Retina (tissue), 1 donor: ENCODE results near the gene PTPRN2.

Experiments used
- DNase-seq: peaks from one replicate; pipeline ENCODE4 v3.0.0-alpha.2; 2016

PTPRN2 gene

DNA sequence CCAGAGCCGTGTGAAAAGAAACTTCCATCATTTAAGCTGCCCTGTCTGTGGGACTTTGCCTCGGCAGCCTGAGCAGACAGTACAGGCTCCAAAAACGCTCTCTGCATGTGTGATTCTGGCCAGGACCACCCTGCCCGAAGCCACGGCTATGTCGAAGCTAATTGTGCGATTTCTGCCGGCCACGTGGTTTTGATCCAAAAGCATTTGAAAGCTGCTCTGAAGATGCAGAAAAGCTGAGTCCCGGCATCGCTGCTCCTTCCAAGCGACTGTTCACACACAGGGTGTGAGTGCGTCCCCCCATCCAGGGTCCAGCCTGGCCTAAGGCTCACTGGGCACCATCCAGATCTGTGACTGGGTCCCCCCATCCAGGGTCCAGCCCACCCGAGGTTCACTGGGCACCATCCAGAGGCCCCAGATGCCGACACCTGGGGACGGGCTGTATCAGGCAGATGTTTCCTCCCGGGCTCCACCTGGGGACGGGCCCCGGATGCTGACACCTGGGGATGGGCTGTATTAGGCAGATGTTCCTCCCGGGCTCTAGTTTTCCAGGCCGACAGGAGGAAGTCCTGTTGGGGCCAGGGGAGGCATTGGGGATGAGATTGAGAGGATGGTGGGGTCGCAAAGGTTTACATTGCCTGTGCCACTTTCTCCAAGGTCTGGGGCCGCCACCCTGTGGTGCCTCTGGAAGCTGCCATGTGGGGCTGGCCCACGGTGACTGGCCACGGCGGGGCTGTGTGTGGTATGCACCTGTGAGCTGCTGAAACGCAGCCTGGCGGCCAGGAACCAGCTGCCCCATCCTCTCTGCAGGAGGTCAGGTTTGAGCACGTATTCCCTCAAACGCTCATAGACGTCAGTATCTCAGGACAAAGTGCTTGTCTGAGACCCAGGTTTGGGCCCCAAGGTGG, 723.5 kb downstream of the PTPRN2 start:
- DNase-seq = no peak

DNA sequence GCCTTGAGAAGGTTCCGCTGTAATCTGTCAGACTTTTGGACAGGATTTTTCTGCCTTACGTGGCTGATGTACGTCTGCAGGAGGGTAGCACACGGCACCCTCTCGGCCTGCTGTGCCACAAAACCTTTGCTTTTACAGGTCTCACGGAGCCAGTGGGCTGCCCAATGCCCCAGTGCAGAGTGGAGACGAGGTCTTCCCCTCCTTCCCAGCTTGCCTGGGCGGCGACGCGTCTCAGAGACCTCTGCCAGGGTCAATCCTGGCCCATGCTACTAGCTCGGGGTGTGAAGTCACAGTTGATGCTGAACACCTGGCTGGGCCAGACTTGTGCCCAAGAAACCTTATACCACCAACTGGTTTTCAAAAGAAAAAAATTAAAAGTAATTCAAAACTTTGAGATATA, 724.4 kb downstream of the PTPRN2 start:
- no peak for DNase-seq

GRCh38 chr7:157862731-157863130, 724.9 kb downstream of the PTPRN2 start:
- DNase-seq = no peak

DNA sequence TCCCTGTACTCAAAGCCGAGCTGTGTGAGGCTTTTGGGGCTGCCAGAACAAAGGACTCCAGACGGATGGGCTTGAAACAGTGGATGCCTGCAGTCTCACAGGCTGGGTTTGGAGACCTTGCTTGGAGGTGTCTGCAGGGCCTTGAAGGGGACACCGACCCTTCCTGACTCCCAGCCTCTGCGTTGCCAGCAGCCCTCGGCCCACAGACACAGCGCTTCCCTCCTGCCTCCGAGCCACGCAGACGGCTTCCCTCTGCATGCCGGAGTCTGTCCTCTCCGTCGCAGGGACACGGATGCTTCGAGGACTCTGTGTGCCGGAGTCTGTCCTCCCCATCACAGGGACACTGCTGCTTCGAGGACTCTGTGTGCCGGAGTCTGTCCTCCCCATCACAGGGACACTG, 726.1 kb downstream of the PTPRN2 start:
- no peak for DNase-seq

DNA sequence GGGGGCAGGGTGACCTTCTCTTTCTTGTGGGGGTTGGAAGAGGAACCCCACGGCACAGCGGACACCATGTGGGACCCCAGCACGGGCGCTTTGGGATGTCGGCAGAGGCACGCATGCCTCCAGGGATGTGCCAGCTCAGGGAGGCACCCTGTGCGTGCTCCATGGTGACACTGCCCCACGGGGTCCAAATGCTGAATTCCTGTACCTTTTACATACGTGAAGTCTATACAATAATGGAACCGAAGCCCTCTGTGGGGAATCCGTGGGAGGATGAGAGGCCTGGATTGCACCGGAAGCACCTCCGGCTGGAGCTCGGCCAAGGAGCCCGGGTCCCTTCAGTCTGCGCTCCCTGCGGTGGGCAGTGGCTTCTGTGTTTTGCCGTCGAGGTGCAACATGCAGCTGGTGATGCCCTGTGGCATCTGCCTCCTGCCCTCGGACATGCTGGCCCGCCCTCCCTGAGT, 726.6 kb downstream of the PTPRN2 start:
- no peak for DNase-seq

DNA sequence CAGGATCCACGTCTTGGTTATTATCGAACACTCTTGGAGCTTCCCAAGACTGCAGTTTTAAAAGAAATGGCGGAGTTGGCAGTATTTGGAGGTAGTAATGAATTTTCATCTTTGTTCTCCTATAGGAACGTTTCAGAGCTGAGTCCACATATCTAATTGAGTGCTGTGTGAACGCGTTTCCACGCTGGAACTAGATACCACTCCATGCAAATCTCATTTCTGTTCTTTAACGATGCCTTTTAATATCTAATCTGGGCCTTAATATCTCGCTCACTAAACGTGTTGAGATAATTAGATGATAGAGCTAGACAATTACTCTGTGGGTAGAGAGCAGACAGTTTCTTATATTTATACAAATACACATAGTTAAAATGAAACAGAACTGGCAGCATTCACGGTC, 727.2 kb downstream of the PTPRN2 start:
- DNase-seq = no peak

GRCh38 chr7:157859915-157860314, 727.7 kb downstream of the PTPRN2 start:
- no peak for DNase-seq

- DNase-seq = no peak
Observed at GRCh38 chr7:157857578-157858075, 730.0 kb downstream of the PTPRN2 start.

DNA sequence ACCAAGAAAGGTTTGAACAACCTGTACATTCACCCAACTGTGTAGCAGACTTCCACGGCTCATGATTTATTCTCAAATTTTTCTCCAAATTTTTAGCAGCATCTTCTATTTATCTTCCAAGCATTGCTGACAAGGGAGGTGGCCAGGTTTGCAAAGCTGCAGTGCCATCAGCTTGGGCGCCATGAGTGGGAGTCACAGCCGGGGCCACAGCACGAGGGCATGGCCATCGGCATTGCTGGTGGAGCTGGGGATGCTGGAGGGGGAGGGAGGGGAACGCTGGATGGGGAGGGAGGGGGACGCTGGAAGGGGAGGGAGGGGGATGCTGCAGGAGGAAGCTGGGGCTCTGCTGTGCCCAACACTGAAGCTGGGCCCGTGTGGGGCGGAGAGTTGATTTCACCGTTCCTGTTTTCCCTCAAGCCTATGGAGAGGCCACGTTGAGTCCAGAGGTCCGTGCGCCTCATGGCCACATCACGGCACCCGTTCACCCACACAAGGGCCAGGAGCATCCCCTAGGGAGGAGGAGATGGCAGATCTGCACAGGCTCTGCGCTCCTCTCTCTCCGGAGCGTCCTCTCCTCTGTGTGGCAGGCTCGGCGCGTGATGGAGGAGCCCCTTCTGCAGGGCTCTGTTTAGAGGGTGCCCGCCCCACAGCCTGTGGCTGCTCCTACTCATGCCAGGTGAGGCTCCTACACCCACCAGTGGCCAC, 730.6 kb downstream of the PTPRN2 start:
- no peak for DNase-seq

DNA sequence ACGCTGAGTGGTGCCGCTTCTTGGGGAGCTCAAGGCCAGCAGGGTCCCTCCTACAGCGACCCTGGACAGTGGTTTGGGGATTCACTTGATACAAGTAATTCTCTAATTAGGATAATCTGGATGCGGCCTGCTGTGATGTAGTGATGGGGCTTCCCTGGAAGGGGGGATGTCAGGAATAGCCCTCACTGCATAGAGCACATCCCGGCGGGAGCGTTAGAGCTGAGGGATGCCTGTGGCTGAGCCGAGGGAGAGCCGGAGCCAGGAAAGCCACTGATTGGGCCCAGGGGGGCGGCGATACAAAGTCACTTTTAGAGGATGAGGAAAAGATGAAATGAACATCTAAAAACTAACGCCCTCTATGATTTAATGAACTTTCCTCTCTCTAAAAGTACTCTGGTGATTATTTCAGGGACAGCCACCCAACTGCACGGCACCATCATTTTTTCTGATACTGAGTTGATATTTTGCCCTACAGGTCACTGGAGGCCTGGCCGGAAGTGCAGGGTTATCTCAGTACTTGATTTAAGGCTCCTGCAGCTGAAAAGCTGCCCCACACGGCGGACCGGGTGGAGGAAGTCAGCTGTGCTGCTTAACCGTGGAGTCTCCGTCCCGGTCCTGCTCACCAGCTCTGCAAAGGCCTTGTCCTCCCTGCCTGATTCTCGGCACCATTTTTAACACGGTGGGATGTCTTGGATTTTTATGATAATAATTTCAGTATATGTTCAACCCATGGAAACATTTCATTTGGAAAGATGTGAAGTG, 732.0 kb downstream of the PTPRN2 start:
- no peak for DNase-seq

GRCh38 chr7:157855016-157855415, 732.6 kb downstream of the PTPRN2 start:
- DNase-seq = no peak

DNA sequence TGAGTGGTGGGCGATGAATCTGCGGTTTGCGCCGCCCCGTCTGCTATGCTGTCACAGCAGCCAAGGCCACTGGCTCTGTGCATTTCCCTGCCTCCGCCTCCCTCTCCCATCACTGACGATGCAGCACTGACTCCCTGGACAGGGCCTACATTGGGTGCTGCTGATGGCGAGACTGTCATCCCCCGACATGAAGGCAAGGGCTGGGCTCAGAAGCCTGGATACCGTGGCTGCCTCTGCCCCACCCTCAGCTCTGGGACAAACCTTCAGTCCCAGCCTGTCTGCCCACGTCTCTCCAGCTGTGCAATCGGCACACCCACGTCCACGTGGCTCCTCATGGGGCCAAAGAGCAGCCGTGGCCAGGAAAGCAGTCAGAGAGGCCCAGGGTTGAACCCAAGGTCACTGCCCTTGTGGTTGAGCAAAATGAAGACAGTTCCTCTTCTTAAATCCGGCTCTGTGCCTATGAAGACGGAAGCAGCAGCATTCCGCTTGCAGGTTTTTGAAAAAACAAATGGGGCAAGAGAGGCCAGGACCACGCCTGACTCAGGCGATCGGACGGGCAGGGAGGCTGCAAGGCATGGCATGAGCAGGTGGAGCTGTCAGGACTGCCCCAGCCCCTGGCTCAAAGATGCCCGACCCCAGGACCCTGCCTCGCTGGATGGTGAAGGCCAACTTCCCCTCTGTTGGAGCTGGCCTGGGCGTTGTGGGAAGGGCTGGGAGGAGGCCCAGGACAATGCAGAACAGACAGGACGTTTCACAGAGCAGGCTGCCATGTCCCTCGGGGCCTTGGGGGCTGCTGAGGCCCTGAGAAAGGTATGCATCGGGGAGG, 733.3 kb downstream of the PTPRN2 start:
- DNase-seq = no peak

DNA sequence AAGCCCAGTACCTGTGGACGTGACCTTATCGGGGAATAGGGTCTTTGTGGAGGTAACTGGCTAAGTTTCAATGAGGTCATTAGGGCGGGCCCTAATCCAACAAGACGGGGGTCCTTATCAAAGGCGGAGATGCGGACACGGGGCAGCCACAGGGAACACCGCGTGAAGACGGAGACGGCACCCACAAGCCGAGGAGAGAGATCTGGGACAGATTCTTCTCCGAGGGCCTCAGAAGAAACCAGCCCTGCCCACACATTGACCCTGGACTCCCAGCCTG, 733.9 kb downstream of the PTPRN2 start:
- no peak for DNase-seq

DNA sequence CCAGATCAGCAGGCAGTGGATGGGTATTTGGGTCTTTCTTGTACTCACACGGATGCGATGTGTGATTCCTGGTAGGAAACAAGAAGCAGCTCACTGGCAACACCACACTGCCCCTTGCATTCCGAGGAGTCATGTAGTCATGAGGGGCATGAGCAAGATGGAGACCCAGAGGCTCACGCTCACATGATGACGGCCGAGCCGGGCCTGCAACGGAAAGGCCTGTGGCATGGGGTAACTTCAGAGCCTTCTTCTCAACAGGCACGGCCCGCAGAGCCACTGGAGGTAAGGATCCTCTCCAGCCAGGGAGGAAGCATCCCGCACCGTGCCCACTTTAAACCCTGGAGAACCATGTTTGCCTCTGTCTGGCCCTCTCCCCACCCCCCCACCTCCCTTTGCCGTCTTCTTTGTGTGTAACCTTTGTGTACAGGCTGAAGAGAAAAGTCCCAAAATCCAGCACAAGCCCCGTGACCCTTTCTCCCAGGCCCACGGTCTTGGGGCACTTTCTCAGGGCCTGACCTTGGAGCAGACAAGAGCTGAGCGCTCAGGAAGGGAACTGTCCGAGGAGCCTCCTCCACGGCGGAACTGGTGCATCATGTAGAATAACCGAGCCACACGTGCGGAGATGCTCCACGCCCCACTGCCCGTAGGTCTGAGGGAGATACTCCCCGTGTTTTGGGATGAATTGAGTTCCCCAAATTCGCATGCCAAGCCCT, 734.4 kb downstream of the PTPRN2 start:
- no peak for DNase-seq

GRCh38 chr7:157851501-157852067, 736.0 kb downstream of the PTPRN2 start:
- DNase-seq = no peak

DNA sequence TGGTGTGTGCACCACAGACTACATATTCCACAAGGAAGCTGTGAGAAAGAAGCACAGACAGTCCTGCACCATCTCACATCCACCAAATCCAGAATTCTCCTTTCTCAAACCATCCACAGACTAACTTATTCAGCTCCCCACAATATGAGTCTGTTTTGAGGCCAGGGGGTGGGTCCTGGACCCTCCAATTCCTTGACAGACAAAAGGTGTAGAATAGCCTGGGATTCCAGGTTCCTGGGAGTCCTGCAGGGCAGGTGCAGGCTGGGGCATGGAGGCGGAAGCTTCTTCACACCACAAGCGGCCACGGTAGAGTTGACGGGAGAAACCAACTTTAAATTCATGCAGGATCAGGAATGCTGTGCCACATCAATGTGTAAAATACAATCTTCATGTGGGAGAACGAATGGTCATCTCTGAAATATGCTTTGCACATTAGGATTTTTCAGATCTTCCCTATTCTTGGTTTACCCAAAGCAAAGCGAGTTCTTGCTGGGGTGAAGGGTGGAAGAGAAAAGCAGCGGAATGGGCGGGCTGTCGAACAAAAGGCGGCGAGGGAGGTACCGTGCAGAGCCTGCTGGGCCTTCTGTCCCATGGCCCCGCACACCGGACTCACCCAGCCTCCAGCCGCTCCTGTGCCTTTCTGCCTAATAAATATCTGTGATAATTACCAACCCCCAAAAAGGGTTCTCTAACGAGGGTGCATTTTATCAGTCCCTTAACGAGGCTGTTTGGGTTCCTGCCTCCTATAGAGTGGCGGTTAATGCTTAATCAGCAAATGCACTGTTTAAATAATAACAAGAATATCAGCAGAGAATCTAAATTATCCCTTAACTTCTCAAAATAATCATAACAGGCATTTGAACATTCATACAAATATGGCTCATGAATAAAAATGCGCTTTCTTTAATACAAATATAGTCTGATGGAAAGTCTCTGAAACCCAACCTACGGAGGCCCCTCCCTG, 736.9 kb downstream of the PTPRN2 start:
- no peak for DNase-seq

- DNase-seq = no peak
Observed at GRCh38 chr7:157849726-157850125, 737.9 kb downstream of the PTPRN2 start.

- DNase-seq = no peak
Observed at GRCh38 chr7:157849341-157849596, 738.4 kb downstream of the PTPRN2 start.

- DNase-seq = no peak
Observed at GRCh38 chr7:157848508-157849340, 738.9 kb downstream of the PTPRN2 start.
